ENCODE results near the gene GALNT6.

GALNT6 gene

GRCh38 chr12:51404627-51405026 is 13.4 kb upstream of the GALNT6 start:
- DNase-seq = no peak

GRCh38 chr12:51403681-51404136 is 12.5 kb upstream of the GALNT6 start:
- peak; percentile 93 to 96 for DNase-seq

- DNase-seq = no peak
Observed at GRCh38 chr12:51403159-51403558, 12.0 kb upstream of the GALNT6 start.

DNA sequence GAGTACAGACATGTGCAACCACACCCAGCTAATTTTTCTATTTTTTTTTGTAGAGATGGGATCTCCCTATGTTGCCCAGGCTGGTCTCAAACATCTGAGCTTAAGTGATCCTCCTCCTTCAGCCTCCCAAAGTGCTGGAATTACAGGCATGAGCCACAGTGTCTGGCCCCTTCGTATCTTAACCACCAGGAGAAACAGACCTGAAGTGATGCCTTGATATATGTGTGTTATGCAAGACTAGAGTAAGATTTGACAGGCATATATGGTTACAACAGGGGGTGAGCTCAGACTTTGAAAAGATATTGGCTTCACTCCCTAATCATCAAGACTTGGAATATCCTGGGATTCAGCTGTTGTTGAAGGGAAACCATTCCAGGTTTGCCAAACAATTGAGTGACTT is 10.7 kb upstream of the GALNT6 start:
- DNase-seq = no peak

GRCh38 chr12:51401486-51401885 is 10.3 kb upstream of the GALNT6 start:
- DNase-seq = no peak

DNA sequence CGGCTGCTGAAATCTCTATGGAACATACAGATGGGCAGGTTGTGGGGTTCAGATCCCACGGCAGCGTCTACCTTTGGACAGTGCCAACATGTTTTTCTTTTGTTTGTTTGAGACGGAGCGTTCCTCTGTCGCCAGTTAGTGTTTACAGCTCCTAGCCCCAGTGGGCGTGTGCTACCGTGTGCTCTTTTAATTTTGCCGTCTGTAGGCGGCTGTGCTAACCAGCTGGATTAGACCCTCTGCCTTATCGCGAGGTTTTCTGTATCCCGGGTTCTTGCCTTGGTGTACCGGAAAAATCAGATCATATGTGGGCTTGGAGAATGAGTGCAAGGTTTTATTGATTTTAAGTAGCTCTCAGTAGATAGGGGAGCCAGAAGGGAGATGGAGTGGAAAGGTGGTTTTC is 9.8 kb upstream of the GALNT6 start:
- DNase-seq = no peak

- DNase-seq = no peak
Observed at GRCh38 chr12:51399891-51400290, 8.7 kb upstream of the GALNT6 start.

DNA sequence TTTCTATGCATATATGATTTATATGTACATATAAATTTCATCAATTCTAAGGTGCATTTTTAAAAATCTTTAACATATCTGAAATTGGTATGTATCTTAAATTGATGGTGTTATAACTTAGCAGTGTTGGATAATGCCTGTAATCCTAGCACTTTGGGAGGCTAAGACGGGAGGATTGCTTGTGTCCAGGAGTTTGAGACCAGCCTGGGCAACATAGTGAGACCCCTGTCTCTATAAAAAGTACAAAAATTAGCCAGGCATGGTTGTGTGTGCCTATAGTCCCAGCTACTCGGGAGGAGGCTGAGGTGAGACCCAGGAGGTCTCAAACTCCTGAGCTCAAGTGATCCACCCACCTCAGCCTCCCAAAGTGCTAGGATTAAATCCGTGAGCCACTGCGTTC is 6.5 kb upstream of the GALNT6 start:
- no peak for DNase-seq

DNA sequence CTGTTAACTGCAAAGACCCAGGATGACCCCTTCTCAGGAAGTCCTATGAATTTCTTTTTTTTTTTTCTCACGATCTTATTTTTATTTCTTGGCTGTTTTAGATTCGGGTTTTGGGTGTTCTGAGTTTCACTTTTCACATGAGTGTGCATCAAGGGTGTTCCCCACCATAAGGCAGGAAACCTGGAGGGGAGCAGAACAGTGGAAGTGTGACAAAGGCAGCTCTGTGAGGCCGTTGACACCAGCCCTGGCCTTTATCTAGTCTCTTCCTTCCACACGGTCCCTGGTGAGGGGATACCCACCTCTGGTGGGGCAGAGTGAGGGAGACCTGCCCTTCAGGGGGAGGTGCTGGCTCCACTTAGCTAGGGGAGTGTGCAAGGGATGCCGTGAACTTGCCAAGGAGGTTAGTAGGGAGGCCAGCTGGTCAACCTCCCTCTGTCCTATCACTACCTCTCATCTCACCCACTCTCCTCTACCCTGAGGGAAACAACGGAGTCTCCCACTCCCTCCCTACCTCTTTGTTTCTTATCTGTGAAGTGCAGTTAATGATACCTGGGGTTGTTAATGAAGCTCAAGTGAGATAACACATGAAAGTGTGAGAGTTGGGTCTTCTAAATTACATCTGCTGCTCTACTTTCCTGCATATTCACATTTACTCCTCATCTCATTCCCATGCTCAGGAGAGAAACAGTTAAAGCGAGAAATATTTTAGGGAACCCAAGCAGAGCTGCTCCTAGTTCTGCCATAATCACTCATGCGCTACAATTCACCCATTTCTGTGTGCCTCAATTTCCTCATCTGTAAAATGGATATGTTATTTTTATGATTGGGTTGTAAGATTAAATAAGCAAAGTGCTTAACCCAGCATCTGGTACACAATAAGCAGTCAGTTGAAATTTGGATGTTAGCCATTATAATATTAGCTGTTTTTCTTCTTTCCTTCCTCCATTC is 4.4 kb upstream of the GALNT6 start:
- no peak for DNase-seq

DNA sequence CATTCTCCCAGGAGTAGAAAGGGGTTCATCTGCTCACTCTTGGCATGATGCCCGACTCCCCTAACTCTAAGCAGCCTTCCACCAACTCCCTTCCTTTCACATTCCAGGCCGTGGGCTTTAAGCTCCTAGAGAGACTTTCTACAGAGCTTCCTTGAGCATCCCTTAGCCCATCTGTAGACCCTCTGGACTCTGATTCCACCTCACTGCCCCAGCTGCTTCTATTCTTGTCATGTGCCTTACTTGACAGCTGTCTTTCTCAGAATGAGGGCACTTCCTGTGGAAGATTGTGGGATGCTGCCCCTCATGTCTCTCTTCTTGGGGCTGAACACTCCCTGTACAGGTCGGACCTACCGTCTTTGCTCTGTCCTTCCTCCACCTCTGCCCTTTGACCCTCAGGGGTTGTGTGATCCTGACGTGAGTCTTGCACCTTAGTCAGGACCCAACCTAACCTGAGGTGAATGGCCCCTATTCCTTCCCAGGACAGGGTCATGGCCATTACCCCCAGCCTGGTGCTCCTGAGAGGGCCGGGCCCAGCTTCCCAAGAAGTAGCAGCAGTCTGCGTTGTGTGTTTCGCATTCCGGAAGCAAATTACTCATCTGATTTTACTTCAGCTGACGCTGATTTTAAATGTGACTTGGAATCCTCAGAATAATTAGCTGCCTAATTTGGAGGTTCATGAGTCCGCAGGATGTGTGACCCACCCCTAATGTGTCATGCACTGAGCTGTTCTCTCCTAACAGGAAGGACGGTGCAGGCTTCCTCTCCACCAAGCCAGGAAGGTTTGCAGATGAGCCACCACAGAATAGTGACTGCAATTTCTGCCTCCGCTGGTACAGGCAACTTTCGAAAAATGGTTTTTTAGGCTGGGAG is 2.7 kb upstream of the GALNT6 start:
- DNase-seq = peak; percentile 84 to 95

DNA sequence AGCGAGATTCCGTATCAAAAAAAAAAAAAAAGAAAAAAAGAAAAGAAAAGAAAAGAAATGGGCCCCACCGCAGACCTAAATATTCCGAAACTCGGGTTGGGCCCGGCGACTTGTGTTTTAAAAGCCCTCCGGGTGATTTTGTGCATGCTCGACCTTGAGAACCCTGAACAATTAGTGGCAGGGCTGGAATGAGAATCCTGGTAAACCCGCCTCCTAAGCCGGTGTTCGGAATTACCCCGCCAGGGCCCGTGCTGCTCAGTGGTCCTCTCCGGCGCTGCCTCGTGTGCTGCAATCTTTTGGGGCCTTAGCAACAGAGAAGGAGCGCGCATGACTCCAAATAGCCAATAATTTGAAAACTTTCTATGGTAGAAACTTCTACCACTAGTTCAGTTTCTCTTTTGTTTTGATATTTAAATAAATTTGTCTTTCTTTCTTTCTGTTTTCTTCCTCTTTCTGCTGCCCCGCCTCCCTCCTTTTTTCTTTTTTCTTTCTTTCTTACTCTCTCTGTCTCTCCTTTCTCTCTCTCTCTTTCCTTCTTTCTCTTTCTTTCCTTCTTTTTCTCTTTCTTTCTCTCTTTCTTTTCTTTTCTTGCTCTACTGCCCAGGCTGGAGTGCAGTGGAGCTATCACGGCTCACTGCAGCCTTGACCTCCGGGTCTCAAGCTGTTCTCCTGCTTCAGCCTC is 1.5 kb upstream of the GALNT6 start:
- peak; percentile 30 to 63 for DNase-seq

GRCh38 chr12:51390891-51391282 is 319 bp downstream of the GALNT6 start:
- DNase-seq = peak; percentile 80 to 94

DNA sequence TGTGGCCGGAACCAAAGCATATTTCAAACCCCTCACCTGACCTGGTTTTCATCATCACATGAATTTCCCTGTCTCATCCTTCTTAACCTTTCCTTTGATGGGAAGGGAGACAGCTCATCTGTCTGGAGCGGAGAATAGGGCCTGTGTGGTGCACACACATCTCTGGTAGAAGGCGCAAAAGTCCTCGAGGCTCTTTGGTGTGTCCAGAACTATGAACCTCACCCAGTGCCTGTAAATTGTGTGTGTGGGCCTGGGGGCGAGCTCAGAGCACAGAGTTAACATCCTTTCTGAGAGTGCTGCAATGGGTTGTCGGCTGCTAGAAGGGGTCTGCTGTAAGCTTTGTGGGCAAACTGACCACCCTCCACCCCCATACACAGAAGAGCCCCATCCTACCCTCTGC is 749 bp downstream of the GALNT6 start:
- no peak for DNase-seq

- peak; percentile 87 to 97 for DNase-seq
Observed at GRCh38 chr12:51389302-51389999, 1.8 kb downstream of the GALNT6 start.

GRCh38 chr12:51388846-51389245 is 2.4 kb downstream of the GALNT6 start:
- DNase-seq = peak in 1 of 2 donors; percentile 52

- peak; percentile 55 to 71 for DNase-seq
Observed at GRCh38 chr12:51388069-51388799, 3.0 kb downstream of the GALNT6 start.

GRCh38 chr12:51386351-51386750 is 4.9 kb downstream of the GALNT6 start:
- no peak for DNase-seq

DNA sequence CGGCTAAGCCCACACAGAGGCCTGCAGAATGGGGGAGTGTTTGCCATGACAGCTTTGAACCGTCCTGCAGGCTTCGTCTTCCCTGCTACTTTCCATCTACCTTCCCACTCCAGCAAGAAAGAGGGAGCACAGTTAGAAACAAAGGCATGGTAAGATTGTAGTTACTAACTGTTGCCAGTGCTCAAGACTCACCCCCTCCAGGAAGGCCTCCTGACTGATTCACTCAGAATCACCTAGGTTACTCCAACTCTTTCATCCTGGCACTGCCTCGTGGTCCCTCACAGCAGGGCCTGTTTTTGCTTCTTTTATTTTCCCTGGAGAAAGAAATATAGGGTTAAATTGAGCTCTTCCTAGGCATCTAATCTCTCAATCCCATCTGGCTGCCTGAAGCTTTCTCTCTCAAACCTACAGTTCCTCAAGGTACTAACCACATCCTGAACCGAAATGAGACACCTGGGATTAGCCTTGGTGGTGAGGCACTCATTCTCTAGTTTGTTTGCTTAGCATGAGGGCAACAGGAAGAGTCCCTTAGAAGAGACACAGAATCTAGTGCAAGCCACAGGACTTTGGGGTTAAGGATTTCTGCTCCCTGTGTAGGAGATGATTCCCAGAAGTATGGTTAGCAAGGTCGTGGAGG is 7.8 kb downstream of the GALNT6 start:
- DNase-seq = no peak

- DNase-seq = no peak
Observed at GRCh38 chr12:51382173-51382572, 9.0 kb downstream of the GALNT6 start.

DNA sequence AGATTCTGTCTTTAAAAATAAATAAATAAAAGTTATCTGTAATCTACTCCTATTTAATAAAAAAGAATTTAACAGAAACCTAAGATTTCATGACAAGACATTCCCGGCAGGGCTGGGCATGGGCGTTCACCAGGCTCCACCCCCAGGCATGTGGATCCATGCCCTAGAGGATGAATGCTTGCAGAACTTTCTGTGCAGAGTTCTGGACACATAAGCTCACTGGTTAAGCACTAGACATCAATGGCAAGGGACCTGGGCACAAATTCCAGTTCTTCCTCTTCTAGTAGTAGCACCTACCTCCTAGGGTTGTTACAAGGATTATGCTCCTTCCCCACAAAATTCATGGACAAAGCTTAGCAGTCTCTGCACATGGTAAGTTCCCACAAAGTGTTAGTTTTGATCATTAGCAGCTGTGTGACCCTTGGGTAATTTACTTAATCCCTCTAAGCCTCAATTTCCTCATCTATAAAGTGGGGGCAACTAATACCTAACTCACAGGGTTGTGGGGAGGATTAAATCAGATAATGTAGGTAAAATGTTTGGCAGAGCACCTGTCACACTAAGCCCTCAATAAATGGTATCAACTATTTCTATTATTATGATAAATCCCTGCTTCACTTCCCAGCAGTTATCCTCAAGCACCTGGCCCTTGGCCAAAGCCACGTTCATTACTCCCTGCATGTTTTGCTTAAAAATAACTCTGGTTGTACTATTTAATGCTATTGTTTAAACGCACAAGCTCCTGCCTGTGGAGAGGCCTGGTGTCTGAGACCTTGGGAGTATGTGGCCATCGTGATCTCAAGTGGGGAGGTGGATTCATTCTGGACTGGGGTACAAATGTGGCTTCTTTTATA is 9.8 kb downstream of the GALNT6 start:
- no peak for DNase-seq
